ENCODE measurements around the gene PARP8. TPM values are rescaled to one million over a fixed set of nuclear protein-coding genes. Genes with fewer than 3 reads are reported as not detected.

PARP8 gene
- total RNA-seq, 4 donors from 2014 or later: 4.8 to 13.7 (median 8.2) TPM

DNA sequence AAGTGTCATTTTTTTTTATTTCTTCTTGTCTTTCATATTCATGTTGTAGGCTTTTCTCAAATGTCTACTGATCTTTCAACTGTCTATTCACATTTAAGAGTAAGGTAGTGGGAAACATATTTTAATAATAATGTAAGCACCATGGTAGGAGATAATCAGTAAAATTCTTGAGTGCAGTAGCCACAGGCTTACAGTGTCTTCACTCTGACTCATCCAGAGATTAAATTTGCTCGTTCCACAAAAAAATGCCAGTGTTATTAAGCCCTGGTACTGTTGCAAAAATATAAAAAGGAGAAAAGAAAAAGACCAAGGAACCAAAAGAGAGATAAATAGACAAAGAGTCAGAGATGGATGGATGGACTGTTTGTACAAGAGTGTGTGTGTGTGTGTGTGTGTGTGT is 43.0 kb downstream of the PARP8 start:
- intact Hi-C loops (cut with DNase I; ENCODE audit: low total_unique reads): no loop called here
- TF ChIP-seq POLR2A (IDR thresholded peaks at IDR 0.05): no peak
- TF ChIP-seq, protein P1, sequence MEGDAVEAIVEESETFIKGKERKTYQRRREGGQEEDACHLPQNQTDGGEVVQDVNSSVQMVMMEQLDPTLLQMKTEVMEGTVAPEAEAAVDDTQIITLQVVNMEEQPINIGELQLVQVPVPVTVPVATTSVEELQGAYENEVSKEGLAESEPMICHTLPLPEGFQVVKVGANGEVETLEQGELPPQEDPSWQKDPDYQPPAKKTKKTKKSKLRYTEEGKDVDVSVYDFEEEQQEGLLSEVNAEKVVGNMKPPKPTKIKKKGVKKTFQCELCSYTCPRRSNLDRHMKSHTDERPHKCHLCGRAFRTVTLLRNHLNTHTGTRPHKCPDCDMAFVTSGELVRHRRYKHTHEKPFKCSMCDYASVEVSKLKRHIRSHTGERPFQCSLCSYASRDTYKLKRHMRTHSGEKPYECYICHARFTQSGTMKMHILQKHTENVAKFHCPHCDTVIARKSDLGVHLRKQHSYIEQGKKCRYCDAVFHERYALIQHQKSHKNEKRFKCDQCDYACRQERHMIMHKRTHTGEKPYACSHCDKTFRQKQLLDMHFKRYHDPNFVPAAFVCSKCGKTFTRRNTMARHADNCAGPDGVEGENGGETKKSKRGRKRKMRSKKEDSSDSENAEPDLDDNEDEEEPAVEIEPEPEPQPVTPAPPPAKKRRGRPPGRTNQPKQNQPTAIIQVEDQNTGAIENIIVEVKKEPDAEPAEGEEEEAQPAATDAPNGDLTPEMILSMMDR (IDR thresholded peaks at IDR 0.05): no peak
- WGBS, 2 donors: 43 to 58% methylated on average over 1 of the region's 1 CpG
- DNase-seq (ENCODE audit: low spot score in 2 of 2): no peak
- H3K4me3 ChIP-seq (ENCODE audit: low read depth, poor library complexity, severe bottlenecking): no peak overlapping the region

DNA sequence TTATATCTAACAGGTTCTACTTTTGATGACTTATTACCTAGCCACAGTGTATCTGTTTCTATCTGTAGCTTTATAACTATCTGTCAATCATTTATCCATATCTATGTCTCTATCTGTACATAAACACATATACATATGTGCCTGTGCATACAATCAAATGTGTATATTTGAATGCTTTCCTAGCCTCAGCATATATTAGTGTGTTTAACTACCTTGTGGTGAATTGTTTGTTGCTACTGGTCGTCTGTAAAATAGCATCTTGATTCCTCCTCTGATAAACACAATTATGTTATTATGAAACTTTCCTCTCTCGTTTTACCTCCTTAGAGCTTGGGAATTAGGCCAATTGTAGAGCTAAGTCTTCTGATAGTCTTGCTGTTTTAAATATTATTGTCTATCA is 44.4 kb downstream of the PARP8 start:
- intact Hi-C loops (cut with DNase I; ENCODE audit: low total_unique reads): no loop called here
- WGBS, 2 donors: 28 to 33% methylated on average over 2 of the region's 2 CpGs
- DNase-seq (ENCODE audit: low spot score in 2 of 2): no peak
- no peak for TF ChIP-seq POLR2A (IDR thresholded peaks at IDR 0.05)
- TF ChIP-seq, protein P1 (IDR thresholded peaks at IDR 0.05): no peak
- no peak overlapping the region for H3K4me3 ChIP-seq (ENCODE audit: low read depth, poor library complexity, severe bottlenecking)

DNA sequence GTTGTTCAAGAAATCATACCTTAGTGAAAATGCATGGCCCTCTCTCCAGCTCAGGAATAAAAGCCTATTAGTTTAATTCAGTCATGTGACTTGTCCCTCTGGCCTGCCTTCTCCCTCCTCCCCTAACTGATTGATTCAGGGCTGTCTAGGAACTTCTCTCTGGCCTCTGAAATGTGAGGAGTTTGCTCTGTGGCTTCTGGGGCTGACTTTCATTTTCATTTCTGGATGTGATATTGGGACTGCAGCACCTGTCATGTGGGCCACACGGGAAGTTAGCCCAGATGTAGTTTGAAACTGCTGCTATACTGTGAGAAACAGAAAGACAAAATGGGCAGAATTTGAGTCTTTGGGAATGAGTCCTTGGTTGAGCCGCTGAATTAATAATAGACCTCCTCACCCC is 44.8 kb downstream of the PARP8 start:
- H3K4me3 ChIP-seq (ENCODE audit: low read depth, poor library complexity, severe bottlenecking): no peak overlapping the region
- 34 to 38% methylated on average over 2 of the region's 2 CpGs for WGBS, 2 donors
- no peak for DNase-seq (ENCODE audit: low spot score in 2 of 2)
- TF ChIP-seq, protein P1 (IDR thresholded peaks at IDR 0.05): no peak
- no peak for TF ChIP-seq POLR2A (IDR thresholded peaks at IDR 0.05)
- intact Hi-C loops (cut with DNase I; ENCODE audit: low total_unique reads): no loop called here

GRCh38 chr5:50712479-50712878 is 46.0 kb downstream of the PARP8 start:
- intact Hi-C loops (cut with DNase I; ENCODE audit: low total_unique reads): no loop called here
- TF ChIP-seq, protein P1 (IDR thresholded peaks at IDR 0.05): no peak
- TF ChIP-seq POLR2A (IDR thresholded peaks at IDR 0.05): no peak
- no peak for DNase-seq (ENCODE audit: low spot score in 2 of 2)
- no peak overlapping the region for H3K4me3 ChIP-seq (ENCODE audit: low read depth, poor library complexity, severe bottlenecking)
- 49 to 63% methylated on average over 1 of the region's 1 CpG for WGBS, 2 donors

GRCh38 chr5:50715001-50715400 is 48.6 kb downstream of the PARP8 start:
- intact Hi-C loops (cut with DNase I; ENCODE audit: low total_unique reads): no loop called here
- no peak for DNase-seq (ENCODE audit: low spot score in 2 of 2)
- H3K4me3 ChIP-seq (ENCODE audit: low read depth, poor library complexity, severe bottlenecking): no peak overlapping the region
- 91 to 93% methylated on average over 5 of the region's 5 CpGs for WGBS, 2 donors
- TF ChIP-seq, protein P1 (IDR thresholded peaks at IDR 0.05): no peak
- no peak for TF ChIP-seq POLR2A (IDR thresholded peaks at IDR 0.05)

- intact Hi-C loops (cut with DNase I; ENCODE audit: low total_unique reads): no loop called here
- no peak for DNase-seq (ENCODE audit: low spot score in 2 of 2)
- H3K4me3 ChIP-seq (ENCODE audit: low read depth, poor library complexity, severe bottlenecking): no peak overlapping the region
- WGBS, 2 donors: 90 to 94% methylated on average over 2 of the region's 2 CpGs
- TF ChIP-seq, protein P1 (IDR thresholded peaks at IDR 0.05): no peak
- TF ChIP-seq POLR2A (IDR thresholded peaks at IDR 0.05): no peak
These were observed 49.7 kb downstream of the PARP8 start for GRCh38 chr5:50716134-50716533.
